ENCODE data around the gene TCL1A.

GRCh38 chr14:95696741-95697140 lies 17.2 kb downstream of the TCL1A start:
- TF ChIP-seq CTCF (IDR thresholded peaks at IDR 0.05; ENCODE audit: low read depth, low read length, missing input control) (no peak), REST (IDR thresholded peaks at IDR 0.05) (no peak), SP1 (IDR thresholded peaks at IDR 0.05) (no peak)

All from liver (tissue), 3 donors.